HG02973 (cell line): ENCODE results near the gene VGLL2.

Source experiments
- ATAC-seq: cut with Tn5 transposase; IDR thresholded peaks from one replicate; pipeline ENCODE4 v1.9.1; 2021; ENCODE audit warnings: moderate library complexity; ENCODE audit not compliant: unreplicated experiment

VGLL2 gene

DNA sequence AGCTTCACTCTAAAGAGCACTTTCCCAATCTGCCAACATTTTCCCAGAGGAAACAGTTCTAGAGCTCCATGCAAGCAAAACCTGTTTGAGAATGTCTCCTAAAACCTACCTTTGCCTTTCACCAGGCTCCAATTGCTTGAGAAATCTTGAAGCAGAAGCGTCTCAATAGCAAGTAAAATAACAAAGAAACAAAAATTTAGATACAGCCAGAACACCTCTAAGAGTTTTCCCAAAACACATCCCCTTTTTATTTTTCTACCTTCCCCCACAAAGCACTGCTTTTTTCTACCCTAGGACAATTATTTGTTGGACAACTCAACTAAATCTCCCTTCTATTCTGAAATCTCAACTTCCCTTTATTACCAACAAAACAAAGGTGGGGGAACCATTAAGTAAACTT, 3.6 kb downstream of the VGLL2 start:
- no peak for ATAC-seq

DNA sequence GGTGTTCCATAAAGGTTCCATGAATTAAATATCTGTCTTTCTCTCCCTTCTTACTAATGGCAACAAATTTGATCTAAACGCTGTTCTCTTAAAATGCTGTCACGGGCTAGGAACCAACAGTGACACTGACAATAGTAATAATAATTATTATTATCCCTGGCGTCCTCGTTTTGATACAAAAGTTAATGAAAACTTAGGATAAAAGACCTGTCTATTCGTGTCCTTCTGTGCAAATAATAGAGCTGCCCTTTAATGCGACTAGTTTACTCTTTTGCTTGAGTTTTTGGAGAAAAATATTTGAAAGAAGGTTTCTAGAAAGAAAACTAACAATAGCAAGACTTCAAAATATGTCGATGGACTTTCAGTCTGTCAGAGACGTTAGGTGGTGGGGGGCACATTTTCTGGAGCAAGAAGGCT, 4.3 kb downstream of the VGLL2 start:
- no peak for ATAC-seq

DNA sequence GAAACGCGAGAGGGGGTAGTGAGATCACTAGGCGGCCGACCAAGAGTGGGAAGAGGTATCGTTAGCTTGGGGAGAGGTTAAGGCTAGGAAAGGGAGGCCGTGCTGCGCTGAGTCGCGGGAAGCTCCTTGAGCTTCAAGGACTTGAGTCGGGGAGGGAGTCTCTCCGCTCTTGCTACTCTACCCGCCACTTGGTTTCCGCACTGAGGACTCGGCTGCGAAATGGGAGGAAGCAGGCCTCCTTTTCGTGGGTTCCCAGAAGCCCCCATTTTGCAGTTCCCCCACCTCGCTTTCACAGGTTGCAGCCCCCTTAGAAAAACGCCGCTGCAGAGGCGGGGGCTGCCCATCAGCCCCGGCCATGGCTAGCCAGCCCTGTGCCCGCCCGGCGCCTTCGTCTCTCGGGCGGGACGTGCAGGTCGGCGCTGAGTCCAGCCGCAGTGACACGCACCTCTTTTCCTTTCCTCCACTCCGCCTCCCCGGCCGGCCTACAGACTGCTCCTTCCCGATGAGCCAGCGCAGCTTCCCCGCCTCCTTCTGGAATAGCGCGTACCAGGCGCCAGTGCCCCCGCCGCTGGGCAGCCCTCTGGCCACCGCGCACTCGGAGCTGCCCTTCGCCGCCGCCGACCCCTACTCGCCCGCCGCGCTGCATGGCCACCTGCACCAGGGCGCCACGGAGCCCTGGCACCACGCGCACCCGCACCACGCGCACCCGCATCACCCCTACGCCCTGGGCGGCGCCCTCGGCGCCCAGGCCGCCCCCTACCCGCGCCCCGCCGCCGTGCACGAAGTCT, 4.9 kb downstream of the VGLL2 start:
- ATAC-seq, result no peak

DNA sequence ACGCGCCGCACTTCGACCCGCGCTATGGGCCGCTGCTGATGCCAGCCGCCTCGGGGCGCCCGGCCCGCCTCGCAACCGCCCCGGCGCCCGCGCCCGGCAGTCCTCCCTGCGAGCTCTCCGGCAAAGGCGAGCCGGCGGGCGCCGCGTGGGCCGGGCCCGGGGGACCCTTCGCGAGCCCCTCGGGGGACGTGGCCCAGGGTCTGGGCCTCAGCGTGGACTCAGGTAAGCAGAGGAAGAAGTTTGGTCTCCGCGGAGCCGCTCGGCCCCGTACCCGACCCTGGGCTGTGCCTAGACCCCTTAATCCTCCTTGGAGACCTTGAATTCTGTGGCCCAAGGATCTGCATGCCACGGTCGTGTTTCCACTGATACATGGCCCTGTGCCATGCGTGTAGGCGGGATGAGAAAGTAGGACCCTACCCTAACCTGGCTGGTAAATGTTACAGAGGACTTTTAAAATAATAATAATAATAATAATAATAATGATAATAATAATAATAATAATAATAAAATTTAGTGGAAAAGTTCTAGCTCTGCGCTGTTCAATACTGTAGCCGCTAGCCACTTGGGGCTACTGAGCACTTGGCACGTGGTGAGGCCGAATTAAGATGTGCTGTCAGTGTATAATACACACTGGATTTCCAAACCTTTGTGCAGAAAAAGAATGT, 5.6 kb downstream of the VGLL2 start:
- no peak for ATAC-seq

DNA sequence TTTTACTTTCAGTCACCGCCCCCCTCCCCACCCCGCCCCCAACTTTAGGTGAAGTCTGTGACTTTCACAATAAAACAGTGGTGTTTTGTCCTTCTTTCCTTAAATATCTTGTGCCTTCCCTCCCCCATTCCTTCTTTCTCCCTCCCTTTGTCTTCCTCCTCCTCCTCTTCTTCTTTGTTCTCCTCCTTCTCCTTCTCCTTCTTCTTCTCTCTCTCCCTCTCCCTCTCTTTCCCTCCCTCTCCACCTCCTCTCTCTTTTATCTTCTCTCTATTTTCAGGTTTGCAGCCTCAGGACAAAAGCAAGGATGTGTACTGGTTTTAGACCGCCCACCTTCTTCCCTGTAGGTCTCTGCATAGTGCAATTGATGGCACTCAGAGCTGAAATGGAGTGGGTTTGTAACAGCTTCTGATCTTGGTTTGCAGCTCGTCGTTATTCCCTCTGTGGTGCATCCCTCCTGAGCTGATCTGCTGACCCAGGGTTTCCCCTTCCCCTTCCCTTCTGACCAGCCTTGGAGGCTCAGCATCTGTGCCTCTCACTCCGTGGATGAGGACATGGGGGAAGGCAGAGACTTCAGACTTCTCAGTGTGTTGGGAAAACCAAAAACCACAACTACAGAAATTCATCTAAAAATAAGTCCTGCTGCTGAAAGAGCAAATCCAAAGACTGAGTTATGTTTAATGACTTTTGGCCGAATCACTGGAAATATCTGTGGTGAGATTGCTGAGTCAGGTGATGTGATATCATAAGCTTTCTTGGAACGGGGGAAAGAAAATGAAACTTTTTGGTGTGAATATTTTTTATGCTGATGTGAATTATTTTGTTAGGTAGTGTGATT, 6.9 kb downstream of the VGLL2 start:
- no peak for ATAC-seq

DNA sequence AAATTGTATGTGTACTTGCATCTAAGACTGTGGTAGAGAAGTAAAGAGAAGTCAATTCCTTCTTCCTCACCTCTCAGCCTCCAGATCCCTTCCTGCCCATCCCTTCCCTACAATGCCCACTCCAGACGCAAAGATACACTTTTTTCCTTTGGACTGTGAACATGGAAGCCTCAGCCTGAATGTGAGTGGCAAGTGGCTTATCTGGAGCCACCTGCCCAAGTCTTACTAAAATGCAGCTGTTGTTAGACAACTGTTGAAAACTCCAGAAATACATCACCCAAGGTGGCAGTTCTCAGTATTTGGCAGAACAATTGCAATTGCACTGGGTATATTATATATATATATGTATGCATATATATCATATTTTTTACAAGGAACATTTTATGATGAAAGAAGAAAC, 7.5 kb downstream of the VGLL2 start:
- ATAC-seq, result no peak

DNA sequence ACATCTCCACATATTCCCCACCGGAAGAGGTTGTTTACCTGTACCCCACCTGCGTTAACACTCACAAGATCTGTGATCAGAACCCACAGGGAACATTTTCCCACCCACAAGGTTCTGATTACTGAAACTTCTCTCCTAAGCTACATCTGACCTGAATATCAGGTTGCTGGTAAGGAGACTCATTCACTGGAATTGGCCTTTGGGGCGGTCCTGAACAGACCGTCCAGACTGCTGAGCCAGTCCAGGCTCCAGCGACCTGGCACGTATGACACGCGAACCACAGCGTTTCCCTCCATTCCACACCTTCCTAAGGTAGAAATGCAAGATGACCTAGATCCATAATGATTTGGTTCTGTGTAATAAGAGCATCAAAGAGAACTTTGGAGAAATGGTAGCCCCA, 9.8 kb downstream of the VGLL2 start:
- no peak for ATAC-seq

DNA sequence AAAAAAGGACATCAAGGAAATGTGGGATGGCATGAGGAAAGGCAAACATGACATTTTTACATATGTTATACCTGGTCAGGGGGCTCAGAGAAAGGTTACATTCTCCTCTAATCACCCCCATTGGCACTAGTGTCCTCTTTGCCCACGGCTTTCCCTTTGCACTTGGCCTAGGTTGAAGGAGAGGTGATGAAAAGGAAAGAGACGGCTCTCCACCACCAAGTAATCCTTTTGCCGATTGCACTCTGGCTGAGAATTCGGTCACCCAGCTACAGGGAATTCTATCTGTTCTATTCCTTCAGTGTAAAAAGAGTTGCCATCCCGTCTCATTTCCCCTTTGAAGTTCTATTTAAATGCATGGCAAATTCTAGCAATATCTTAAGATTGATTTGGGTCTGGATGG, 10.4 kb downstream of the VGLL2 start:
- ATAC-seq, result no peak

DNA sequence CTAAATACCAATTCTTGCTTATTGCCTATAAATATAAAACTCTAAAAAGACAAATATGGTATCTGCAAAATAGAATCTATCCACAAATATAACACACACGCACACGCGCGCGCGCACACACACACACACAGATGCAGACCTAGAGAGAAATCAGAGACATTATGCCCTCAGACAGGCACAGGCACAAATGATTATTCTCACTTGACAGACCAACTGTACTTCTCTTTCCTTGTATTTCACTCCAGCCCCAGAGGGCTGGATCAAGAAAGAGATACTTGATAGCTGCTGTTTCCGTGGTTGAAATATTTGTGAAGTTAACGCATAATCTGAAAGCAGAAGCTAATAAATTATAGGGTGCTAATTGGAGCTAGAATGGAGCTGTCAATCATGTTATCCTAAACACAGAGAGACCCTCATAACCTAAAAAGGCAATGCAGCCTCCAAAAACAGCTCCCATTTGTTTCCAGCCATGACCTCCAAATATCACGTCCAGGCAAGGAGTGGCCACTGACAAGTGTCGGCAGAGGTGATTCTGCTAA, 11.5 kb downstream of the VGLL2 start:
- ATAC-seq, result no peak

DNA sequence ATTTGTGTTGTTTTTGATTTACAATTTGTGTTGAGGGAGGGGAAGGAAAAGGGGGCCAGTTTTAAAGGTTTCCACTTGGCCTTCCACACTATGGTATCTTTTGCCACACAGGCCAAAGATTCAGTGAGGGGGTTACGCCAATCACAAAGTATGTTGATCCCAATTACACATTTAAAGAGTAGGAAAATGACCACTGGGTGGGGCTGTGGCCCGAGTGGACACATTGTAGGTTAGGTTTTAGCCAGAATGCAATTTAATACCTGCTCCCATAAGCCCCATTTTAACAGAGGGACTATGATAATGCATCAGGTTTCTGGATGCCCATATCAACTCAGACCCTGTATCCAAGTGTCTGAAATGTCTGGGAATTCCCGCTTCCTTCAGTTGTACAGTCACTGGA, 15.6 kb downstream of the VGLL2 start:
- no peak for ATAC-seq

DNA sequence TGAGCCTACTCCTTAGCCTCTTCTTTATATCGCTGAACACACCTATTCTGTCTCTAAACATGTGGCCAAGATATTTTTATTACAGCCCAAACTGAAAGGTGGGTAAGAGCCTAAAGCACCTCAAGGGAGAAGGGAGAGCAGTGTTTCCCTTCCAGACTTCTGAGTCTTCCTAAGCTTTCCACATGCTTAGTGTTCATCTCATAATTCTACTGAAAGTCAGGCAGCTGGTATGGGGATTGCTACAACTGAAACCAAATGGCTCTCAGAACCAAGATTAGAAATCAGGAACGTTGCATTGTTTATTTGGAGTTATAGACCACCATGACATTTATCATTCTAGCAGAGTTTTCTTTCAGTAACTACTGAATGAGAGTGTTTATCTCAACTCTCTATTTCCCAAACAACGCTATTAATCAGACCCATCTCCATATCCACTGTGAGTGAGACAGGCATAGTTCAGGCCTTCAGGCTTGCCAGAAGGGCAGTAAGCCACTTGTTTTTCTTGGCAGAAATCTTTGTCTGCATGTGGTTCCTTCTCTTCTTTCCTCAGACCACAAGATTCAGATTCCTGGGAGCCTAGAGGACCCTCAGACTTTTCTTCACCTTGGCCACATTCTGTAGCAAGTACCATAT, 22.8 kb downstream of the VGLL2 start:
- no peak for ATAC-seq

DNA sequence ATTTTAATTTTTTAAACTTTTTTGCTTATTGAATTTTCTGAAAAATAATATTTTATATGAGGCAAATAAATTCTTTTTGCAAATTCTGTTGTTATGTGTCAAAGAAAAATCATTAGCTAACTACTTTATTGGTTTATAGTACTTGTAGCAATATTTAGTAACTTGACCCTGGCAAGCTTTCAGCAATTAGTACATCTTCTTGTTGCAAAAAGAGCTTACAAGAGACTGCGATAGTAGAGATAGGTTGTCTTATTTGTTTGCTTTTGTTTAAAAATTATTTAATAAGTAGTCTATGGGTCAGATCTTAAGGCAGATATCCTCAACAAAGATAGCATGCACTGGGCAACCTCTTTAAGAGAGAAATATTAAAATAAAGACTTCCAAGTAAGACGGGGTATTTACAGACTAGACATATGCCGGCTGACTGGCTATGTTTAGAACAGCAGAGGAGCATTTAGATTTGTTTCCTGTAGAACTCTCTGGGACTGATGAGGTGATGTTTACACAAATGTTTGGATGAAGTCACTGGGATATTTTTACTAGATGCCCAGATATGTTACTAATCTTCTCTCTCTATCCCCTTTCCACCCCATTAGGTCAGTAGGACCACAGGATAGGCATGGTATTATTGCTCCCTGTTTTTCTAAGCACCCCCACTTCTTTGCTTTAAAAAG, 25.0 kb downstream of the VGLL2 start:
- ATAC-seq, result no peak

DNA sequence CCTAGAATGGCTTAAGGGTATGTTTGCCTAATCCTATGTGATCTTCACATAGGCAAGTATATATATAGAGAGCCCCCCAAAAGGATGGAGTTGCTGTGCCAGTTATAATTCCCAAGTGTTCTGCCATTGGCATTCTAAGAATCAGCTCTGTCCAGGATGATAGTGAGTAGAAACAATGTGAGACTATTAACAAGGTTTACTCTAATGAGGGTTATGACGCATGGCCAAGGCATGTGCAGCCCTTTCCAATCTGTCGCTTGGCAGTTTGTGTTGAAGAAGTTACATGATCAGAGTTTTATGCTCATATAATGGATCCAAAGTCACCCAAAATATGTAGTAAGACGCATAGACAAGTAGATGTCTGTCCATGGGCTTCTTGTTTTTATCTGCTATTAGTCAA, 33.6 kb downstream of the VGLL2 start:
- ATAC-seq, result no peak

DNA sequence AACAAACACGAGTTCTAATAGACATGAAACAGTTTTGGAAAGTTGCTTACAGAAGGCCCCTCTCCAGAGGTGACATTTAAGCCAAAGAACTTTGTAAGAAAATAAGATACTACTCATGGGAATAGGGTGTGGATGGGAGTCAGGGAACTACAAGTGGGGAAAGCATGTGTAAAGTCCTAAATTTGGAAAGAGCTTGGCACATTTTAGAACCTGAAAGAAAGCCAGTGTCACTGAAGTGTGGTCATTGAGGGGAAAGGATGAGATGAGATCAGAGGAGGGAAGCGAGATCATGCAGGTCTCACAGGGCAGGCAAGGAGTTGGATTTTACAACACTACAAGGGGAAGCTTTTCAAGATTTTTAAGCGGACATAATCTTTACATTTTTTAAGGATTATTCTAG, 38.0 kb downstream of the VGLL2 start:
- ATAC-seq, result no peak

DNA sequence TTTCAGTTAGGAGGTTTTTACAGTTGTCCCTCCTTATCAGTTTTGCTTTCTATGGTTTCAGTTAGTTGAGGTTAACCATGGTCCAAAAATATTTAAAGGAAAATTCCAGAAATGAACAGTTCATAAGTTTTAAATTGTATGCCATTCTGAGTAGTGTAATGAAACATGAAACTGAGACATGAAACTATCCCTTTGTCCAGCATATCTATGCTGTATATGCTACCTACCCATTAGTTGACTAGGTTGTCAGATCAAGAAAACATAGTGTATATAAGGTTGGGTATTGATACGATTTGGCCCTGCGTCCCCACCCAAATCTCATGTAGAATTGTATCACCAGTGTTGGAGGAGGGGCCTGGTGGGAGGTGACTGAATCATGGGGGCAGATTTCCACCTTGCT, 39.1 kb downstream of the VGLL2 start:
- no peak for ATAC-seq

DNA sequence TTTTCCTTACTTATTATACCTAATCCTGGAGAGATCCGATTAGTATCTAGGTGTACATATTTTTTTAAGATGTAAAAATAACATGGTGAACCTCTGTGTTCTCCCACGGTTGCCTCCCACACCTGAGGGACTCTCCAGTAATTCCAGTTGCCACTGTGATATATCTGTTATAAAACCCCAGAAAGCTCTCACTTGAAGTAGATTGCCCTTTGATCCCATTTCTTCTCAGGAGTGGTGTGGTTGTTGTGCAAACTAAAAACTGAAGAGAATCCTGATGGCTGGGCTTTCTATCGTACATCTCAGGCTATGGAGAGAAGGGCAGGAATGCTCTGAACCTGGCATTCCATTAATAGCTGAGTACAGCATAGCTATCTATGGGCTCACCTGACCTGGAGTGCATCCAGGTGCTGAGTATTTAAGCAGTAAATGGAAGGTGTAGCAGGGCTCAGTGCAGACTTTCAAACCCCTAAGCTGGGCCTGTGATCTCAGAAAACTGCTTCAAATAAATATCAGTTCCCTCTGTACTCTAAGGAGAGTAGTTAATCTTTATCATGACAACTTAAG, 41.0 kb downstream of the VGLL2 start:
- ATAC-seq, result no peak

DNA sequence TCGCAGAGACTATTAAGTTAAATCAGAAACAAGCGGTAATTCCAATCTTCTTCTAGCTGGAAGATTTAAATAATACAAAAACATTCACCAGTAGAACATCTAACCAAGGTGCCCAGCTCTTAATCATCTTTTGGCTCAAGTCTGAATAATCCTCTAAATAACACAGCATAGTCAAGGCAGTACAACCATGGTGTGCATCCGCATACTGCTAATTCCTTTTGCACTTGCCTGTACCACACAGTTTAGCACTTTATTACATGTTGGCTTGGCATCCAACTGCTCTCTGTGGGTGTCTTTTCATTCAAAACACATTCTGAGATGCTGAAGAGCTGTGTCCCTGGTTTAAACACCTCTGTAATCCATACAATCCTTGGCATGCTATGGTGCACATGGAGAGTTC, 42.3 kb downstream of the VGLL2 start:
- ATAC-seq, result no peak

DNA sequence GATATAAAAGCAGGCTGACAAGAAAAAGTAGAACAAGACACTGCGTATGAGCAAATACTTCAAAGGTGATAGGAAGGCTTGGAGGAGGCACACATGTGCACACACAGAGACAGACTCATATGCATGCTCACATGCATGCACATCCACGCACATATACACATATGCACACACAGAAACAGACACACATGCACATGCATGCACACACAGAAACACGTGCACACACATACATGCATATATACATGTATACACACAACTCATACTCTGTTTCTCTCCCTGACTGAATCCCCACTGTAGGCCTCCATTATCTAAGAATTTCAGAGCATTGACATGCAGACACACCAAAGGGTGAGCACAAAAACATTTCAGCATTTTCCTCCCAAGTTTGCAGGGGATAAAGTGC, 43.7 kb downstream of the VGLL2 start:
- ATAC-seq, result no peak

DNA sequence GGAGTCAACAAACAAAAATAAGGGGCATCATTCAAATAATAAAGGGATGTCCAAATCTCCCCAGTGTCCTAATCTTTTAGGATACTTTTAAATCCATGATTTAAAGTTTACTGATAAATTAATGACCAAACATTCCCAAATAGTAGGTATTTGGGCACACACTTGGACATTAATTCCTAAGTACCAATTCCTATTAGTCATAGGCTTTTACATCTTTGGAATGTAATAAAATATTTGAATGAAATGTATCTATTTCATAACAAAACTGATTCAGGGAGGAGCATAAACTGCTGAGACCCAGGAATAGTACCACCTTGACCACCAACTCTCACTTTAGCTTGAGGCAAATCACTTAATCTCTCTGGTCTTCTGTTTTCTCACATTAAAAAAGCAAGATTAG, 44.3 kb downstream of the VGLL2 start:
- ATAC-seq, result no peak

DNA sequence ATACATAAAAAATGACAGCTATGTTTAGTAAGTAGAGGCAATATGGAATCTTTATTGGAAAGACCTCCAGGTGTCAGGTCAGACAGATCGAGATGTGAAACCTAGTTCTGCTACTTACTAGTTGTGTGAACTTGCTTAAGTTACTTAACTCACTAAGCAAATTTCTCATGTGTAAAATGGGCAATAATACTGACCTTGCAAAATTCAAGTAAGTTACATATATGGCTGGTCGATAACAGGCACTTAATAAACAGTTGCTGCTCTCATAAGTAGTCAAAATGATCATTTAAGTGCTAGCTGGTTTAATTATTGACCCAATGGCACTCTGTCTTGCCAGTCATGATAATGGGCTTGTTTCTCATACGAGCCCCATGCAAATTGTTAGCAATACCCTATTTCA, 46.0 kb downstream of the VGLL2 start:
- ATAC-seq, result no peak
